Peyer's patch (tissue), 4 donors: Measurements from ENCODE around the gene MAN1A2.

Experiments used
- CTCF ChIP-seq, 6 experiments: fragments of 450-650 bp in 4 of 6; fragments of 200-600 bp in 2 of 6; sonication (generic) in 1 of 6; IDR thresholded peaks; one replicate each; pipeline ENCODE4 v1.5.1; 2017 to 2019; ENCODE audit warnings: antibody characterized with exemption in 6 of 6, mild to moderate bottlenecking in 3 of 6, moderate library complexity in 1 of 6
- POLR2A ChIP-seq, 2 donors: fragments of 450-650 bp; IDR thresholded peaks; one replicate each; pipeline ENCODE4 v1.5.1; 2017; ENCODE audit warnings: antibody characterized with exemption in 2 of 2, mild to moderate bottlenecking in 2 of 2, moderate library complexity in 2 of 2

GRCh38 chr1:117396636-117397035 is 29.4 kb downstream of the MAN1A2 start:
- no peak for TF ChIP-seq CTCF (IDR thresholded peaks at IDR 0.05)
- no peak for TF ChIP-seq POLR2A (IDR thresholded peaks at IDR 0.05)
